Smooth muscle cell (in vitro differentiated cells): ENCODE results near the gene SIMC1. TPM values are rescaled to one million over a fixed set of nuclear protein-coding genes. Genes with fewer than 3 reads are reported as not detected.
"Not testable (repeated sequence)": the region's sequence is repeated elsewhere in the genome, so short reads cannot be mapped to it uniquely, and the experiment has no call there.

Experiments used
- DNase-seq: peaks from one replicate; lab custom pipeline; 2025; ENCODE audit not compliant: unreplicated experiment; lab: John Stamatoyannopoulos, UW
- H2AFZ ChIP-seq: fragments of 200-600 bp; sonication (generic); 2 replicates; pipeline ENCODE4 v1.6.0; 2016; ENCODE audit warnings: antibody characterized with exemption, low read depth, mild to moderate bottlenecking
- H3F3A ChIP-seq: fragments of 200-600 bp; sonication (generic); 2 replicates; pipeline ENCODE4 v1.6.0; 2017; ENCODE audit warnings: antibody characterized with exemption, low read depth
- H3K27ac ChIP-seq: fragments of 200-600 bp; sonication (generic); 2 replicates; pipeline ENCODE4 v1.5.1; 2016; ENCODE audit warnings: low read depth, mild to moderate bottlenecking
- H3K27me3 ChIP-seq: fragments of 200-600 bp; sonication (generic); 2 replicates; pipeline ENCODE4 v1.6.1; 2016; ENCODE audit warnings: low read depth, mild to moderate bottlenecking
- H3K36me3 ChIP-seq: fragments of 200-600 bp; sonication (generic); 2 replicates; pipeline ENCODE4 v1.5.1; 2016; ENCODE audit warnings: low read depth
- H3K4me1 ChIP-seq: fragments of 200-600 bp; sonication (generic); 2 replicates; pipeline ENCODE4 v1.5.1; 2016; ENCODE audit warnings: low read depth
- H3K4me2 ChIP-seq: fragments of 200-600 bp; sonication (generic); 2 replicates; pipeline ENCODE4 v1.6.0; 2016; ENCODE audit warnings: mild to moderate bottlenecking
- H3K4me3 ChIP-seq: fragments of 200-600 bp; sonication (generic); 2 replicates; pipeline ENCODE4 v1.5.1; 2016; ENCODE audit warnings: mild to moderate bottlenecking
- H3K79me2 ChIP-seq: fragments of 200-600 bp; sonication (generic); 2 replicates; pipeline ENCODE4 v1.6.0; 2016; ENCODE audit warnings: low read depth, mild to moderate bottlenecking
- H3K9ac ChIP-seq: fragments of 200-600 bp; sonication (generic); 2 replicates; pipeline ENCODE4 v1.6.0; 2016; ENCODE audit warnings: low read depth
- H3K9me3 ChIP-seq: fragments of 200-600 bp; sonication (generic); replicated peaks from 2 replicates; pipeline ENCODE4 v1.5.1; 2016; ENCODE audit warnings: low read depth
- H4K20me1 ChIP-seq: fragments of 200-600 bp; sonication (generic); 2 replicates; pipeline ENCODE4 v1.6.0; 2016; ENCODE audit warnings: low read depth
- WGBS: methylation state at CpG from one replicate; pipeline ENCODE4 v1.1.7; 2016; ENCODE audit warnings: low lambda C conversion rate; 5-methylcytosine and 5-hydroxymethylcytosine counted together
- polyA plus RNA-seq: library from polyadenylated mRNA; unstranded; fragments of >200 nt; fragmentation: Nextera tagmentation; extraction: Ambion mirVana; gene quantifications from 2 replicates; pipeline ENCODE4 v1.2.1, GENCODE V29; 2016
- total RNA-seq: library from RNA; depleted of rRNA; stranded (reverse); fragments of >200 nt; gene quantifications from 2 replicates; pipeline ENCODE4 v1.2.3, GENCODE V29; 2014
- TF ChIP-seq, protein P1 (sequence below): fragments of 200-600 bp; sonication (generic); IDR thresholded peaks from 2 replicates; pipeline ENCODE4 v1.5.1; 2017; ENCODE audit warnings: borderline replicate concordance, mild to moderate bottlenecking, antibody characterized with exemption; ENCODE audit not compliant: insufficient read depth, poor library complexity, severe bottlenecking

The SIMC1 gene
- total and polyA plus RNA-seq, 2 experiments from 2014 or later = 15.3 to 16.3 TPM

GRCh38 chr5:176197234-176197858 lies 40.9 kb upstream of the SIMC1 start:
- H3K27me3 ChIP-seq, H3K4me1 ChIP-seq, H3K9me3 ChIP-seq, H3K36me3 ChIP-seq, H3K4me2 ChIP-seq, H4K20me1 ChIP-seq, H3K4me3 ChIP-seq, H3K9ac ChIP-seq, H3F3A ChIP-seq, DNase-seq, H2AFZ ChIP-seq, H3K27ac ChIP-seq, H3K79me2 ChIP-seq: not testable (repeated sequence)
- WGBS = 21% methylated on average over 6 of the region's 6 CpGs

- H3K9ac ChIP-seq, H3K27me3 ChIP-seq, DNase-seq, H3K4me2 ChIP-seq, H3K36me3 ChIP-seq, H2AFZ ChIP-seq, H3K79me2 ChIP-seq, H3K4me1 ChIP-seq, H3K9me3 ChIP-seq, H3K27ac ChIP-seq, H3K4me3 ChIP-seq, H3F3A ChIP-seq, H4K20me1 ChIP-seq: not testable (repeated sequence)
- WGBS = 85% methylated on average over 2 of the region's 2 CpGs
Measured at GRCh38 chr5:176198299-176198698, 39.9 kb upstream of the SIMC1 start.

GRCh38 chr5:176198991-176199733 lies 39.1 kb upstream of the SIMC1 start:
- Histone ChIP-seq H3K4me2 (peak overlapping the region; percentile 86), H2AFZ (peak overlapping the region; percentile 66), H3K4me3 (peak overlapping the region; percentile 48)
- not testable (repeated sequence) for H3K9ac ChIP-seq, H3K79me2 ChIP-seq, H3K27ac ChIP-seq, H4K20me1 ChIP-seq, H3K9me3 ChIP-seq, DNase-seq, H3F3A ChIP-seq, H3K36me3 ChIP-seq, H3K27me3 ChIP-seq, H3K4me1 ChIP-seq
- 9% methylated on average over 32 of the region's 72 CpGs for WGBS

- H4K20me1 ChIP-seq, H3K27ac ChIP-seq, H3K4me3 ChIP-seq, H3K36me3 ChIP-seq, H3K9me3 ChIP-seq, H2AFZ ChIP-seq, H3K79me2 ChIP-seq, H3K9ac ChIP-seq, H3K4me1 ChIP-seq, H3F3A ChIP-seq, DNase-seq, H3K27me3 ChIP-seq: not testable (repeated sequence)
- H3K4me2 ChIP-seq = peak overlapping the region; percentile 86
- WGBS = 26% methylated on average over 7 of the region's 9 CpGs
Measured at GRCh38 chr5:176199803-176200399, 38.3 kb upstream of the SIMC1 start.

DNA sequence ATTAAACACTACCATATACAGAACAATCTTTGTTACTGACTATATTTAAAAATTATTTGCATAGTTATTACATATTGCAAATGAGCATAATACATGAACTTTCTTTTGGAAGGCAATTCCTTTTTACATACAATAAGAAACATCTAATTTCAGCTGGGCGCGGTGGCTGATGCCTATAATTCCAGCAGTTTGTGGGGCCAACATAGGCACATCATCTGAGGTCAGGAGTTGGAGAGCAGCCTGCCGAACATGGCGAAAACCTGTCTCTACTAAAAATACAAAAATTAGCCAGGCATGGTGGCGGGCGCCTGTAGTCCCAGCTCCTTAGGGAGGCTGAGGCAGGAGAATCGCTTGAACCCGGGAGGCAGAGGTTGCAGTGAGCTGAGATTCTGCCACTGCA lies 36.4 kb upstream of the SIMC1 start:
- H3K9me3 ChIP-seq = no peaks in the 10 kb centered on the region
- no peak overlapping the region for H3K4me2 ChIP-seq
- no peaks in the 10 kb centered on the region for H3K4me1 ChIP-seq
- no peaks in the 10 kb centered on the region for H3K36me3 ChIP-seq
- no peak for DNase-seq
- H3K4me3 ChIP-seq = no peak overlapping the region
- H3K79me2 ChIP-seq = no peaks in the 10 kb centered on the region
- TF ChIP-seq, protein P1, sequence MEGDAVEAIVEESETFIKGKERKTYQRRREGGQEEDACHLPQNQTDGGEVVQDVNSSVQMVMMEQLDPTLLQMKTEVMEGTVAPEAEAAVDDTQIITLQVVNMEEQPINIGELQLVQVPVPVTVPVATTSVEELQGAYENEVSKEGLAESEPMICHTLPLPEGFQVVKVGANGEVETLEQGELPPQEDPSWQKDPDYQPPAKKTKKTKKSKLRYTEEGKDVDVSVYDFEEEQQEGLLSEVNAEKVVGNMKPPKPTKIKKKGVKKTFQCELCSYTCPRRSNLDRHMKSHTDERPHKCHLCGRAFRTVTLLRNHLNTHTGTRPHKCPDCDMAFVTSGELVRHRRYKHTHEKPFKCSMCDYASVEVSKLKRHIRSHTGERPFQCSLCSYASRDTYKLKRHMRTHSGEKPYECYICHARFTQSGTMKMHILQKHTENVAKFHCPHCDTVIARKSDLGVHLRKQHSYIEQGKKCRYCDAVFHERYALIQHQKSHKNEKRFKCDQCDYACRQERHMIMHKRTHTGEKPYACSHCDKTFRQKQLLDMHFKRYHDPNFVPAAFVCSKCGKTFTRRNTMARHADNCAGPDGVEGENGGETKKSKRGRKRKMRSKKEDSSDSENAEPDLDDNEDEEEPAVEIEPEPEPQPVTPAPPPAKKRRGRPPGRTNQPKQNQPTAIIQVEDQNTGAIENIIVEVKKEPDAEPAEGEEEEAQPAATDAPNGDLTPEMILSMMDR = no peak
- no peak overlapping the region for H3K27ac ChIP-seq
- H3K27me3 ChIP-seq = peaks cover 4% of the 10 kb centered on the region
- 95% methylated on average over 8 of the region's 8 CpGs for WGBS
- H3K9ac ChIP-seq = no peak overlapping the region
- no peaks in the 10 kb centered on the region for H4K20me1 ChIP-seq
- no peak overlapping the region for H2AFZ ChIP-seq
- H3F3A ChIP-seq = no peaks in the 10 kb centered on the region
